ENCODE results near the gene DUSP14. TPM values are rescaled to one million over a fixed set of nuclear protein-coding genes. Genes with fewer than 3 reads are reported as not detected.

Gene DUSP14
- total and polyA plus RNA-seq, 7 donors, result 9.3 to 32.1 (median 11.6) TPM

DNA sequence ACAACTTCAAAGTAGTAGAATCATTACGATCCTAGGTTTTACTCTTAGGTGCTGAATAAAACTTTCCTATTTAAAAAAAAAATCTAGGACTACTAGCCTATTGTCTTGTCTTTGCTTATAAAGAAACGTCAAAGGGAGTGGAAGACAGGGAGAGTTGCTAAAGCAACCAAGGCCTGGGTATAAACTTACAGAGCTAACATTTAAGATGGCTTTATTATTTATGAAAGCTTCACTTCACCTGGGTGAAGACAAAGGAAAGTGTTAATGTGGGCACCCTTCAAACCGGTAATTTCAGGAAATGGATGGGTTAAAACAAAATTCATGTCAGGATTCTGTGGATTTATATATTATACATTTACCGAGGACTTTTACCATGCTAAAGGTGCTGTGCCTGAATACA, 2.5 kb downstream of the DUSP14 start:
- Histone ChIP-seq H3K4me3 (peak overlapping the region; percentile 95), H3K4me1 (peaks cover 31% of the 10 kb centered on the region), H3K36me3 (ENCODE audit: insufficient read depth in 1 of 2, low read depth in 1 of 2) (no peaks in the 10 kb centered on the region), H3K27ac (peak overlapping the region; percentile 90), H3K27me3 (ENCODE audit: insufficient read depth in 3 of 3, low read length in 2 of 3) (no peaks in the 10 kb centered on the region), H3K9me3 (no peaks in the 10 kb centered on the region)
- WGBS, 3 donors, result 68 to 77% (median 76%) methylated on average over 4 of the region's 4 CpGs
- intact Hi-C loops (cut with DNase I), result no loop called here
- TF ChIP-seq, protein P1, sequence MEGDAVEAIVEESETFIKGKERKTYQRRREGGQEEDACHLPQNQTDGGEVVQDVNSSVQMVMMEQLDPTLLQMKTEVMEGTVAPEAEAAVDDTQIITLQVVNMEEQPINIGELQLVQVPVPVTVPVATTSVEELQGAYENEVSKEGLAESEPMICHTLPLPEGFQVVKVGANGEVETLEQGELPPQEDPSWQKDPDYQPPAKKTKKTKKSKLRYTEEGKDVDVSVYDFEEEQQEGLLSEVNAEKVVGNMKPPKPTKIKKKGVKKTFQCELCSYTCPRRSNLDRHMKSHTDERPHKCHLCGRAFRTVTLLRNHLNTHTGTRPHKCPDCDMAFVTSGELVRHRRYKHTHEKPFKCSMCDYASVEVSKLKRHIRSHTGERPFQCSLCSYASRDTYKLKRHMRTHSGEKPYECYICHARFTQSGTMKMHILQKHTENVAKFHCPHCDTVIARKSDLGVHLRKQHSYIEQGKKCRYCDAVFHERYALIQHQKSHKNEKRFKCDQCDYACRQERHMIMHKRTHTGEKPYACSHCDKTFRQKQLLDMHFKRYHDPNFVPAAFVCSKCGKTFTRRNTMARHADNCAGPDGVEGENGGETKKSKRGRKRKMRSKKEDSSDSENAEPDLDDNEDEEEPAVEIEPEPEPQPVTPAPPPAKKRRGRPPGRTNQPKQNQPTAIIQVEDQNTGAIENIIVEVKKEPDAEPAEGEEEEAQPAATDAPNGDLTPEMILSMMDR (IDR thresholded peaks at IDR 0.05), result no peak
- DNase-seq, result no peak
- no peak for ATAC-seq

DNA sequence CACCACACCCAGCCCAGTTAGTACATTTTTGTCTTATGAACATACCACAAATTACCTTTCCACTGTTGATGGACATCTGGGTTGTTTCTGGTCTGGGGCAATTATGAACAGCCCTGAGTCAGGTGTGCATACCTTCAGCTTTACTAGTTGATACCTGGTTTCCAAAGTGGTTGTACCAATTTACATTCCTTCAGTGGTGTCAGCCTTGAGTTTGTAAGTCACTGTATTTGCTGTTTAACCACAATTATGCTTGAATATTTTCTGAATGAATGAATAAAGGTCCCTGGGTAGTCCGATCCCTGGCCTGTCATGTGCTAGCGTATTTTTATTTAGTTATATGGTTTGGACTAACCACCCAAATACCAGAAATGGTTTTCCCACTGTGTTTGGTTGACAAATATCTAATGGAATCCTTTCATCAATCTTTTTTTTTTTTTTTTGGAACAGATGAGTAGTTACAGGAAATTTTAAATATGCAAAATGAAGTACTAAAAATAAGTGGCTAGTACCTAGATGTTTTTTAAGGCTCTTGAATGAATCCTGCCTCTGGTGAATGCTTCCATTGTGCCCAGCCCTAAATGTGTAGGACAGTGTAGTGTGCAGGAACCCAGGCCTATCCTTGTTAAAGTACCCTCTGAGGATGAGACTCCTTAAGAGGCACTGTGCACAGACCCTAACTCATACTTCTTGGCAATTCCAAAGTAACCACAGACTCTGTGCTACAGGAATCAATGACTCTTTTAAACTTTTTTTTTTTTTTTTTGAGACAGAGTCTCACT, 3.7 kb downstream of the DUSP14 start:
- WGBS, 3 donors, result 88 to 97% (median 96%) methylated on average over 2 of the region's 2 CpGs
- Histone ChIP-seq H3K27ac (no peak overlapping the region), H3K4me1 (peaks cover 22% of the 10 kb centered on the region), H3K27me3 (ENCODE audit: insufficient read depth in 3 of 3, low read length in 2 of 3) (no peaks in the 10 kb centered on the region), H3K4me3 (no peak overlapping the region), H3K9me3 (no peaks in the 10 kb centered on the region), H3K36me3 (ENCODE audit: insufficient read depth in 1 of 2, low read depth in 1 of 2) (no peaks in the 10 kb centered on the region)
- intact Hi-C loops (cut with DNase I), result no loop called here
- TF ChIP-seq, protein P1 (IDR thresholded peaks at IDR 0.05), result no peak
- DNase-seq (no peak), ATAC-seq (no peak)

DNA sequence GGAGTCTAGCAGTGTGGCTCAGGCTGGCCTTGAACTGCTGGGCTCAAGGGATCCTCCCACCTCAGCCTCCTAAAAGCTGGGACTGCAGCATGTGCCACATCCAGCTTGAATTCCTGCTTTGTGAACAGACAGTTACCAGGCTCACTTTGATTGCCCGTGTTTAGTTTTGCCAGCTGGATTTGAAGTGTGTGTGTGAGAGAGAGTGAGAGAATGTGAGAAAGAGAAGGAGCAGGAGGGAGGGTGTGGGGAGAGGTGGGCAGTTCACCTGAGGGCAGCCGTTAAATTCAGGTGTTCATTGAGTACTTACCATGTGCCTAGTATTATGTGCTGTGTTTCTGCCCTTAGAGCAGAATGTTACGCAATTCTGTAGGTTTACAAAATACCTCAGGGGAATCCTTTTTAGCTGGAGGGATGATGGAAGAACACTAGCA, 4.7 kb downstream of the DUSP14 start:
- no peak for DNase-seq
- intact Hi-C loops (cut with DNase I), result no loop called here
- TF ChIP-seq, protein P1 (IDR thresholded peaks at IDR 0.05), result no peak
- no peak overlapping the region for H3K4me3 ChIP-seq
- H3K27ac ChIP-seq, result no peak overlapping the region
- H3K9me3 ChIP-seq, result no peaks in the 10 kb centered on the region
- no peaks in the 10 kb centered on the region for H3K36me3 ChIP-seq (ENCODE audit: insufficient read depth in 1 of 2, low read depth in 1 of 2)
- no peak for ATAC-seq
- peaks cover 20% of the 10 kb centered on the region for H3K4me1 ChIP-seq
- H3K27me3 ChIP-seq (ENCODE audit: insufficient read depth in 3 of 3, low read length in 2 of 3), result no peaks in the 10 kb centered on the region
- 74 to 79% (median 77%) methylated on average over 3 of the region's 3 CpGs for WGBS, 3 donors

DNA sequence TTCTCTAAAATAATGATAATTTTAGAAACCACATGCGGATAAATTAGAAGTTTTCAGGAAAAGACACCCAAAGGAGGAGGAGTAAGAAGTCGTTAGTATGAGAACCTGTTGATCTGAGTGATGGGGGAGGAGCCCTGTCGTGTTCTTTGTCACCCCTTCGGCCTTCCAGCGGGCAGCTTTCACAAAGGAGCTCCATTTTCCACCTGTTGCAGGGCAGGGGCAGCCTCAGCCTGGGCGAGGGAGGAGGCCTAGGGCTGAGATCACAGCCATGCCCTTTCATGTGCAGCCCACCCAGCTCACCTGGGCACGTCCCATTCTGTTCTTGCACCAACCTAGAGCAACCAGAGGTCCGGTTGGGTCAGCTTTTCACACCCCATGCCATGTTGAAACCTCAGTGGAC, 5.3 kb downstream of the DUSP14 start:
- ATAC-seq, result no peak
- no peaks in the 10 kb centered on the region for H3K27me3 ChIP-seq (ENCODE audit: insufficient read depth in 3 of 3, low read length in 2 of 3)
- H3K9me3 ChIP-seq, result no peaks in the 10 kb centered on the region
- H3K27ac ChIP-seq, result no peak overlapping the region
- intact Hi-C loops (cut with DNase I), result no loop called here
- WGBS, 3 donors, result 79 to 83% (median 79%) methylated on average over 8 of the region's 8 CpGs
- DNase-seq, result no peak
- peaks cover 20% of the 10 kb centered on the region for H3K4me1 ChIP-seq
- no peaks in the 10 kb centered on the region for H3K36me3 ChIP-seq (ENCODE audit: insufficient read depth in 1 of 2, low read depth in 1 of 2)
- TF ChIP-seq, protein P1 (IDR thresholded peaks at IDR 0.05), result no peak
- no peak overlapping the region for H3K4me3 ChIP-seq

DNA sequence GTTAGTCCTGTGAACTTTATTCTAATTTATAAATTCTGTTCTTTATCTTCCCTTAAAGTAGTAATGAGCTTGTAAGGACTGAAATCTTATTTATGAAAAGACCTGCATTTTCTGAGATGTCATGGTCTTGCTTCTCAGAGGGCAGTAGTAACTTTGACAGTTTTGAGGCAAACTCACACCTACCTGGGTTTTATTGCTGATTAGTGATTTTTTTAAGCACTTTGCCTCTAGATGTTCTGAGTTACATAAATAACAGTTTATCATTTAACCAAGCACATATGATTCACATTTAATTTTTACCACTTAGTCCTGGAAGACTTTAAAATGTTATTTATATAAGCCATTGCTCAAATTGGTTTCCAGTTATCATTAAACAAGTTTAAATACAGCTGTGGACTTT, 10.7 kb downstream of the DUSP14 start:
- Histone ChIP-seq H3K27me3 (ENCODE audit: insufficient read depth in 3 of 3, low read length in 2 of 3) (no peaks in the 10 kb centered on the region), H3K27ac (no peak overlapping the region), H3K36me3 (ENCODE audit: insufficient read depth in 1 of 2, low read depth in 1 of 2) (no peaks in the 10 kb centered on the region), H3K4me3 (no peak overlapping the region), H3K4me1 (peaks cover 4% of the 10 kb centered on the region), H3K9me3 (no peaks in the 10 kb centered on the region)
- TF ChIP-seq, protein P1 (IDR thresholded peaks at IDR 0.05), result no peak
- ATAC-seq (no peak), DNase-seq (no peak)
- intact Hi-C loops (cut with DNase I), result no loop called here

Data from psoas muscle (tissue), 8 donors.